Loucy (cell line): Measurements from ENCODE around the gene CABYR.

Experiments
- H2AFZ ChIP-seq: fragments of 200-600 bp; sonication (generic); 2 replicates; pipeline ENCODE4 v1.6.0; 2016; ENCODE audit warnings: antibody characterized with exemption, mild to moderate bottlenecking, low read length, moderate library complexity
- H3F3A ChIP-seq: fragments of 200-600 bp; 2 replicates; pipeline ENCODE4 v1.6.0; 2016; ENCODE audit warnings: antibody characterized with exemption, low read depth, mild to moderate bottlenecking
- H3K27me3 ChIP-seq: fragments of 200-600 bp; sonication (generic); 2 replicates; pipeline ENCODE4 v1.6.1; 2014; ENCODE audit warnings: low read length, mild to moderate bottlenecking; ENCODE audit not compliant: insufficient read depth, poor library complexity, severe bottlenecking
- H3K36me3 ChIP-seq: fragments of 200-600 bp; sonication (generic); 2 replicates; pipeline ENCODE4 v1.6.1; 2016; ENCODE audit warnings: low read length; ENCODE audit not compliant: insufficient read depth
- H3K4me1 ChIP-seq: fragments of 200-600 bp; sonication (generic); 2 replicates; pipeline ENCODE4 v1.5.1; 2014; ENCODE audit warnings: low read length, mild to moderate bottlenecking; ENCODE audit not compliant: insufficient read depth, poor library complexity, severe bottlenecking
- H3K4me2 ChIP-seq: fragments of 200-600 bp; sonication (generic); 2 replicates; pipeline ENCODE4 v1.6.0; 2014; ENCODE audit warnings: antibody characterized with exemption, low read length, low read depth, mild to moderate bottlenecking; ENCODE audit not compliant: poor library complexity, severe bottlenecking
- H3K4me3 ChIP-seq: fragments of 200-600 bp; sonication (generic); 2 replicates; pipeline ENCODE4 v1.5.1; 2014; ENCODE audit warnings: low read length, mild to moderate bottlenecking, mixed read lengths; ENCODE audit not compliant: poor library complexity, severe bottlenecking
- H3K79me2 ChIP-seq: fragments of 200-600 bp; sonication (generic); 2 replicates; pipeline ENCODE4 v1.6.1; 2014; ENCODE audit warnings: low read length; ENCODE audit not compliant: insufficient read depth
- H3K9ac ChIP-seq: fragments of 200-600 bp; sonication (generic); 2 replicates; pipeline ENCODE4 v1.6.0; 2014; ENCODE audit warnings: mild to moderate bottlenecking, low read depth, low read length, moderate library complexity; ENCODE audit not compliant: poor library complexity, severe bottlenecking
- H3K9me2 ChIP-seq: fragments of 200-600 bp; sonication (generic); replicated peaks from 2 replicates; pipeline ENCODE4 v1.6.1; 2016; ENCODE audit warnings: low read depth, low read length, mixed read lengths
- H3K9me3 ChIP-seq: fragments of 200-600 bp; sonication (generic); 2 replicates; pipeline ENCODE4 v1.6.1; 2014; ENCODE audit warnings: mild to moderate bottlenecking, antibody characterized with exemption, low read length, low read depth; ENCODE audit not compliant: insufficient read depth
- H4K20me1 ChIP-seq: fragments of 200-600 bp; sonication (generic); 2 replicates; pipeline ENCODE4 v1.6.0; 2014; ENCODE audit warnings: antibody characterized with exemption, low read length, mild to moderate bottlenecking; ENCODE audit not compliant: insufficient read depth, poor library complexity, severe bottlenecking
- EZH2phosphoT487 ChIP-seq: fragments of 200-600 bp; IDR thresholded peaks from 2 replicates; pipeline ENCODE4 v1.6.1; 2018; ENCODE audit warnings: antibody characterized with exemption, mild to moderate bottlenecking, moderate library complexity, borderline replicate concordance
- TF ChIP-seq, protein P1 (sequence below): fragments of 200-600 bp; sonication (generic); conservative IDR thresholded peaks from 2 replicates; pipeline ENCODE4 v1.5.1; 2014; ENCODE audit warnings: mild to moderate bottlenecking, antibody characterized with exemption, low read length

Gene CABYR

DNA sequence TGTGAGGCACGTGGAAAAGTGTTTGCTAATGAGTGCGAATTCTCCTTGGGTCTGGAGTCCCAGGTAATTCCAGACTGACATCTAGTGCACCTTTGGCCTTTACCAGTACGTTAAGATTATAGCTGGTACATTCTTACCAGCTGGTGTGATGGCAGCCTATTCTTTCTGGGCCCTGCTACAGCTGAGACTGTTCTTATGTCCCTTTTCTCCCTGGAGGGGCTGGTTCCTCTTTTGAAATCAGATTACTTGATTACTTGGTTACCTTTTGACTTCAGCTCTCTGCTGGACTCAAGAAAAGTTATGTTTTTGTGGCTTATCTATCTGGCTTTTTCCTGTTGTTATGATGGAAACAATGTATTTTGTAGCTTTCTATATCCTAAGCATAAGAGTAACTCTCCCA lies 14.5 kb downstream of the CABYR start:
- H3K36me3 ChIP-seq = no peaks in the 10 kb centered on the region

DNA sequence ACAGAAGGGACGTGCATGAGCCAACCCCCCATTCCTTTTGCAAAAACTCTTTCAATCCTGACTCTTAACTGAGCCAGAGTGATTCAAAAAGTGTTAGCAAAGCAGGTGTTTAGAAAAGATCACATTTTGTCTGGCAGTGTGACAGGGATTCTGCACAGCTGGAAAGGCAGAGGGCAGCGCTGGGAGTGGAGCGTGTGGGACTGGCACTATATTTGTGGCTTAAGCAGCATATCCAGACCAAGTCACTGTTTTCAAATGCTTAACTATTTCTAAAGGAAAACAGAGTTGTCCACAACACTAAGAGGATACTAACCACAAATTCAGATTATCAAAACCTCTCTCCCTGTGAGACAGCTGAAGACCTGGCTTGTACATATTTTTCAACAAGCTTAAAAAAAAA lies 19.0 kb downstream of the CABYR start:
- no peak overlapping the region for H3K9ac ChIP-seq
- no peaks in the 10 kb centered on the region for H3K9me2 ChIP-seq
- no peaks in the 10 kb centered on the region for H3K36me3 ChIP-seq
- no peaks in the 10 kb centered on the region for H3K9me3 ChIP-seq
- TF ChIP-seq EZH2phosphoT487 = no peak
- TF ChIP-seq, protein P1, sequence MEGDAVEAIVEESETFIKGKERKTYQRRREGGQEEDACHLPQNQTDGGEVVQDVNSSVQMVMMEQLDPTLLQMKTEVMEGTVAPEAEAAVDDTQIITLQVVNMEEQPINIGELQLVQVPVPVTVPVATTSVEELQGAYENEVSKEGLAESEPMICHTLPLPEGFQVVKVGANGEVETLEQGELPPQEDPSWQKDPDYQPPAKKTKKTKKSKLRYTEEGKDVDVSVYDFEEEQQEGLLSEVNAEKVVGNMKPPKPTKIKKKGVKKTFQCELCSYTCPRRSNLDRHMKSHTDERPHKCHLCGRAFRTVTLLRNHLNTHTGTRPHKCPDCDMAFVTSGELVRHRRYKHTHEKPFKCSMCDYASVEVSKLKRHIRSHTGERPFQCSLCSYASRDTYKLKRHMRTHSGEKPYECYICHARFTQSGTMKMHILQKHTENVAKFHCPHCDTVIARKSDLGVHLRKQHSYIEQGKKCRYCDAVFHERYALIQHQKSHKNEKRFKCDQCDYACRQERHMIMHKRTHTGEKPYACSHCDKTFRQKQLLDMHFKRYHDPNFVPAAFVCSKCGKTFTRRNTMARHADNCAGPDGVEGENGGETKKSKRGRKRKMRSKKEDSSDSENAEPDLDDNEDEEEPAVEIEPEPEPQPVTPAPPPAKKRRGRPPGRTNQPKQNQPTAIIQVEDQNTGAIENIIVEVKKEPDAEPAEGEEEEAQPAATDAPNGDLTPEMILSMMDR = no peak
- H3K79me2 ChIP-seq = no peaks in the 10 kb centered on the region
- H3K4me3 ChIP-seq = no peak overlapping the region
- no peaks in the 10 kb centered on the region for H3K27me3 ChIP-seq
- no peaks in the 10 kb centered on the region for H4K20me1 ChIP-seq
- peaks cover 15% of the 10 kb centered on the region for H3K4me1 ChIP-seq
- H3K4me2 ChIP-seq = no peak overlapping the region
- no peak overlapping the region for H2AFZ ChIP-seq
- H3F3A ChIP-seq = no peaks in the 10 kb centered on the region

More for the DNA sequence above, 14.5 kb downstream of the CABYR start:
- H3K79me2 ChIP-seq = no peaks in the 10 kb centered on the region
- no peaks in the 10 kb centered on the region for H4K20me1 ChIP-seq
- H3K9me2 ChIP-seq = no peaks in the 10 kb centered on the region
- H3K27me3 ChIP-seq = no peaks in the 10 kb centered on the region
- no peak overlapping the region for H3K9ac ChIP-seq
- H2AFZ ChIP-seq = no peak overlapping the region
- H3K9me3 ChIP-seq = no peaks in the 10 kb centered on the region
- no peaks in the 10 kb centered on the region for H3K4me1 ChIP-seq
- no peak overlapping the region for H3K4me3 ChIP-seq
- H3K4me2 ChIP-seq = no peak overlapping the region
- no peak for TF ChIP-seq EZH2phosphoT487
- TF ChIP-seq, protein P1 = no peak
- no peaks in the 10 kb centered on the region for H3F3A ChIP-seq

DNA sequence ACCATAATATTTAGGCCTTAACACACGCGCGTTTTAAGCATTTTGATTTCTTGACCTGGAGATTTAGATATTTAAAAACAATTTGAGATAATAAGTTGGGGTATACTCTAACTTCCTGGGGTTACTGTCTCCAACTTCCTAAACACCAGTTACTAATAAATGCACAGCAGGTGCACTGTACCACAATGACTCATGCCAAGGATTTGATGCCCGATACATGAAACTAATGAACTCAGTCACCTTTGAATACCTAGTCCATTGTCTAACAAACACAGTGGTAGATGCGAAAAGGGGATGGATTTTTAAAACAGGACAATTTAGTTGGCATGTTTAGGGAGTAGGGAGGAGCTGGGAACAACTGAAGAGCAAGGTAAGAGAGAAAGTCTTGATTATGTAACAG lies 21.2 kb downstream of the CABYR start:
- Histone ChIP-seq H3K4me2 (no peak overlapping the region), H3K4me3 (no peak overlapping the region), H3K79me2 (no peaks in the 10 kb centered on the region), H3F3A (no peaks in the 10 kb centered on the region), H3K9ac (no peak overlapping the region), H3K9me3 (no peaks in the 10 kb centered on the region), H2AFZ (no peak overlapping the region), H3K9me2 (no peaks in the 10 kb centered on the region), H3K36me3 (no peaks in the 10 kb centered on the region), H3K4me1 (peaks cover 15% of the 10 kb centered on the region), H3K27me3 (no peaks in the 10 kb centered on the region), H4K20me1 (no peaks in the 10 kb centered on the region)
- TF ChIP-seq, protein P1 = no peak
- TF ChIP-seq EZH2phosphoT487 = no peak
